Measurements from ENCODE around the gene UNC13B. TPM values are rescaled to one million over a fixed set of nuclear protein-coding genes. Genes with fewer than 3 reads are reported as not detected.

The UNC13B gene
- total RNA-seq, 1 experiment from 2014 or later: 17.6 TPM

DNA sequence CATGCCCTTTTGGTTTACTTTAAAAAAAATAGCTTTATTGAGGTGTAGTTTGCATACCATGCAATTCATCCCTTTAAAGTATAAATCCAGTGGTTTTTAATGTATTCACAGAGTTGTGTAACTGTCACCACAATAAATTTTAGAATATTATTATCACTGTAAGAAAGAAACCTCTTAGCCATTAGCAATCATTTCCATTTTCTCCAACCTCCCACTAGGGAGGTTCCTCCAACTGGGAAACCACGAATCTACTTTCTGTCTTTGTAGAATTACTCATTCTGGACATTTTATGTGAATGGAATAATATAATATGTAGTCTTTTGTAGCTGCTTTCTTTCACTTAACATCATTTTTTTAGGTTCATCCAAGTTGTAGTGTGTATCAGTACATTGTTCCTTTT is 43.5 kb downstream of the UNC13B start:
- H4K20me1 ChIP-seq (ENCODE audit: insufficient read depth): no peaks in the 10 kb centered on the region
- no peak overlapping the region for H2AFZ ChIP-seq (ENCODE audit: low read depth, low read length, poor library complexity, severe bottlenecking)
- H3K9me2 ChIP-seq (ENCODE audit: insufficient read depth): no peaks in the 10 kb centered on the region
- no peaks in the 10 kb centered on the region for H3K27me3 ChIP-seq (ENCODE audit: insufficient read depth, low read length)
- BruUV-seq (replicated peaks): no TSS peak
- H3K36me3 ChIP-seq (ENCODE audit: control insufficient read depth in 1 of 2, insufficient read depth in 2 of 2, low read length in 2 of 2): no peaks in the 10 kb centered on the region
- CTCF ChIA-PET: no interaction called here
- H3K9me3 ChIP-seq (ENCODE audit: control insufficient read depth in 1 of 2, insufficient read depth in 1 of 2, low read depth in 1 of 2, low read length in 2 of 2): no peaks in the 10 kb centered on the region
- DNase-seq (ENCODE audit: low read depth, low spot score) (no peak), ATAC-seq (no peak)
- no peaks in the 10 kb centered on the region for H3K79me2 ChIP-seq (ENCODE audit: insufficient read depth, low read length)
- no peak overlapping the region for H3K4me3 ChIP-seq (replicated peaks in 1 of 2; ENCODE audit: low read depth in 1 of 2, low read length in 2 of 2)
- POLR2A ChIA-PET: no interaction called here
- RAD21 ChIA-PET (ENCODE audit: low non-redundant PET in 1 of 2, low total read pairs in 2 of 2, uncharacterized antibody in 2 of 2, unreplicated experiment in 2 of 2): no interaction called here
- TF ChIP-seq, protein P1, sequence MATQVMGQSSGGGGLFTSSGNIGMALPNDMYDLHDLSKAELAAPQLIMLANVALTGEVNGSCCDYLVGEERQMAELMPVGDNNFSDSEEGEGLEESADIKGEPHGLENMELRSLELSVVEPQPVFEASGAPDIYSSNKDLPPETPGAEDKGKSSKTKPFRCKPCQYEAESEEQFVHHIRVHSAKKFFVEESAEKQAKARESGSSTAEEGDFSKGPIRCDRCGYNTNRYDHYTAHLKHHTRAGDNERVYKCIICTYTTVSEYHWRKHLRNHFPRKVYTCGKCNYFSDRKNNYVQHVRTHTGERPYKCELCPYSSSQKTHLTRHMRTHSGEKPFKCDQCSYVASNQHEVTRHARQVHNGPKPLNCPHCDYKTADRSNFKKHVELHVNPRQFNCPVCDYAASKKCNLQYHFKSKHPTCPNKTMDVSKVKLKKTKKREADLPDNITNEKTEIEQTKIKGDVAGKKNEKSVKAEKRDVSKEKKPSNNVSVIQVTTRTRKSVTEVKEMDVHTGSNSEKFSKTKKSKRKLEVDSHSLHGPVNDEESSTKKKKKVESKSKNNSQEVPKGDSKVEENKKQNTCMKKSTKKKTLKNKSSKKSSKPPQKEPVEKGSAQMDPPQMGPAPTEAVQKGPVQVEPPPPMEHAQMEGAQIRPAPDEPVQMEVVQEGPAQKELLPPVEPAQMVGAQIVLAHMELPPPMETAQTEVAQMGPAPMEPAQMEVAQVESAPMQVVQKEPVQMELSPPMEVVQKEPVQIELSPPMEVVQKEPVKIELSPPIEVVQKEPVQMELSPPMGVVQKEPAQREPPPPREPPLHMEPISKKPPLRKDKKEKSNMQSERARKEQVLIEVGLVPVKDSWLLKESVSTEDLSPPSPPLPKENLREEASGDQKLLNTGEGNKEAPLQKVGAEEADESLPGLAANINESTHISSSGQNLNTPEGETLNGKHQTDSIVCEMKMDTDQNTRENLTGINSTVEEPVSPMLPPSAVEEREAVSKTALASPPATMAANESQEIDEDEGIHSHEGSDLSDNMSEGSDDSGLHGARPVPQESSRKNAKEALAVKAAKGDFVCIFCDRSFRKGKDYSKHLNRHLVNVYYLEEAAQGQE (IDR thresholded peaks at IDR 0.05; ENCODE audit: low read depth): no peak
- no peak for TF ChIP-seq SIN3A (IDR thresholded peaks at IDR 0.05; ENCODE audit: low read depth)
- TF ChIP-seq ZFX (IDR thresholded peaks at IDR 0.05): no peak
- TF ChIP-seq SP1 (IDR thresholded peaks at IDR 0.05; ENCODE audit: low read depth): no peak
- TF ChIP-seq POLR2A (IDR thresholded peaks at IDR 0.05; ENCODE audit: borderline replicate concordance, extremely low read depth, insufficient read depth, insufficient read length): no peak
- intact Hi-C loops (cut with micrococcal nuclease): no loop called here
- H3K4me1 ChIP-seq (ENCODE audit: control insufficient read depth in 1 of 2, insufficient read depth in 2 of 2, low read length in 2 of 2): no peaks in the 10 kb centered on the region
- H3K9ac ChIP-seq (ENCODE audit: low read length): no peak overlapping the region
- H3K4me2 ChIP-seq (ENCODE audit: low read length): no peak overlapping the region
- no peak overlapping the region for H3K27ac ChIP-seq (ENCODE audit: low read depth, low read length)

DNA sequence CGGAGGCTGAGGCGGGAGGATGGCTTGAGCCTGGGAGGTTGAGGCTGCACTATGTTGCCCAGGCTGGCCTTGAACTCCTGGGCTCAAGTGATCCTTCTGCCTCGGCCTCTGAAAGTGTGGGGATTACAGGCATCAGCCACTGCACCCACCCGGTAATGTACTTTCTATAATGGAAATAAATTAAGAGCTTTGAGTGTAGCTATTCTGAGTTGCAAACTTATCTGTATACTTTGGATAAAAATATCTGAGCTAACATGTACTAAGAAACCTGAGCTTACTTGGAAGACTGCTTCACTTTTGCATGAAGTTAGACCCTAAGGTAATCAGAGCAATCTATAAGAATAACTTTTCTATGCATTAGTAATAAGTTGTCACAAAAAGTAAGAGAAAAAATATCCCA is 50.0 kb downstream of the UNC13B start:
- Histone ChIP-seq H3K9me3 (ENCODE audit: control insufficient read depth in 1 of 2, insufficient read depth in 1 of 2, low read depth in 1 of 2, low read length in 2 of 2) (no peaks in the 10 kb centered on the region), H3K9ac (ENCODE audit: low read length) (no peak overlapping the region), H4K20me1 (ENCODE audit: insufficient read depth) (no peaks in the 10 kb centered on the region), H3K4me3 (replicated peaks in 1 of 2; ENCODE audit: low read depth in 1 of 2, low read length in 2 of 2) (no peak overlapping the region), H2AFZ (ENCODE audit: low read depth, low read length, poor library complexity, severe bottlenecking) (no peak overlapping the region), H3K4me1 (ENCODE audit: control insufficient read depth in 1 of 2, insufficient read depth in 2 of 2, low read length in 2 of 2) (no peaks in the 10 kb centered on the region), H3K27me3 (ENCODE audit: insufficient read depth, low read length) (no peaks in the 10 kb centered on the region), H3K4me2 (ENCODE audit: low read length) (no peak overlapping the region), H3K27ac (ENCODE audit: low read depth, low read length) (no peak overlapping the region), H3K9me2 (ENCODE audit: insufficient read depth) (no peaks in the 10 kb centered on the region), H3K36me3 (ENCODE audit: control insufficient read depth in 1 of 2, insufficient read depth in 2 of 2, low read length in 2 of 2) (no peaks in the 10 kb centered on the region), H3K79me2 (ENCODE audit: insufficient read depth, low read length) (no peaks in the 10 kb centered on the region)
- intact Hi-C loops (cut with micrococcal nuclease): no loop called here
- ATAC-seq: no peak
- ChIA-PET POLR2A (no interaction called here), RAD21 (ENCODE audit: low non-redundant PET in 1 of 2, low total read pairs in 2 of 2, uncharacterized antibody in 2 of 2, unreplicated experiment in 2 of 2) (no interaction called here), CTCF (no interaction called here)
- DNase-seq (ENCODE audit: low read depth, low spot score): no peak
- BruUV-seq (replicated peaks): no TSS peak
- TF ChIP-seq, protein P2, sequence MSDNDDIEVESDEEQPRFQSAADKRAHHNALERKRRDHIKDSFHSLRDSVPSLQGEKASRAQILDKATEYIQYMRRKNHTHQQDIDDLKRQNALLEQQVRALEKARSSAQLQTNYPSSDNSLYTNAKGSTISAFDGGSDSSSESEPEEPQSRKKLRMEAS (IDR thresholded peaks at IDR 0.05): no peak
- TF ChIP-seq POLR2AphosphoS5 (IDR thresholded peaks at IDR 0.05; ENCODE audit: low read depth, low read length): no peak
- no peak for TF ChIP-seq JUND (IDR thresholded peaks at IDR 0.05)
- TF ChIP-seq RAD21 (IDR thresholded peaks at IDR 0.05; ENCODE audit: low read depth): no peak
- TF ChIP-seq CBX3 (IDR thresholded peaks at IDR 0.05; ENCODE audit: low read depth): no peak
- no peak for TF ChIP-seq ZFX (IDR thresholded peaks at IDR 0.05)
- TF ChIP-seq, protein P3, sequence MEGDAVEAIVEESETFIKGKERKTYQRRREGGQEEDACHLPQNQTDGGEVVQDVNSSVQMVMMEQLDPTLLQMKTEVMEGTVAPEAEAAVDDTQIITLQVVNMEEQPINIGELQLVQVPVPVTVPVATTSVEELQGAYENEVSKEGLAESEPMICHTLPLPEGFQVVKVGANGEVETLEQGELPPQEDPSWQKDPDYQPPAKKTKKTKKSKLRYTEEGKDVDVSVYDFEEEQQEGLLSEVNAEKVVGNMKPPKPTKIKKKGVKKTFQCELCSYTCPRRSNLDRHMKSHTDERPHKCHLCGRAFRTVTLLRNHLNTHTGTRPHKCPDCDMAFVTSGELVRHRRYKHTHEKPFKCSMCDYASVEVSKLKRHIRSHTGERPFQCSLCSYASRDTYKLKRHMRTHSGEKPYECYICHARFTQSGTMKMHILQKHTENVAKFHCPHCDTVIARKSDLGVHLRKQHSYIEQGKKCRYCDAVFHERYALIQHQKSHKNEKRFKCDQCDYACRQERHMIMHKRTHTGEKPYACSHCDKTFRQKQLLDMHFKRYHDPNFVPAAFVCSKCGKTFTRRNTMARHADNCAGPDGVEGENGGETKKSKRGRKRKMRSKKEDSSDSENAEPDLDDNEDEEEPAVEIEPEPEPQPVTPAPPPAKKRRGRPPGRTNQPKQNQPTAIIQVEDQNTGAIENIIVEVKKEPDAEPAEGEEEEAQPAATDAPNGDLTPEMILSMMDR (IDR thresholded peaks at IDR 0.05 in 2 of 3, conservative IDR thresholded peaks at IDR 0.05 in 1 of 3; ENCODE audit: borderline replicate concordance in 1 of 3, insufficient read depth in 1 of 3, low read depth in 2 of 3, low read length in 2 of 3): no peak
- TF ChIP-seq EZH2 (IDR thresholded peaks at IDR 0.05): no peak
- TF ChIP-seq EGR1 (IDR thresholded peaks at IDR 0.05; ENCODE audit: low read depth): no peak
- no peak for TF ChIP-seq EZH2phosphoT487 (IDR thresholded peaks at IDR 0.05; ENCODE audit: borderline replicate concordance)
